ENCODE results near the gene ZFYVE27.

DNA sequence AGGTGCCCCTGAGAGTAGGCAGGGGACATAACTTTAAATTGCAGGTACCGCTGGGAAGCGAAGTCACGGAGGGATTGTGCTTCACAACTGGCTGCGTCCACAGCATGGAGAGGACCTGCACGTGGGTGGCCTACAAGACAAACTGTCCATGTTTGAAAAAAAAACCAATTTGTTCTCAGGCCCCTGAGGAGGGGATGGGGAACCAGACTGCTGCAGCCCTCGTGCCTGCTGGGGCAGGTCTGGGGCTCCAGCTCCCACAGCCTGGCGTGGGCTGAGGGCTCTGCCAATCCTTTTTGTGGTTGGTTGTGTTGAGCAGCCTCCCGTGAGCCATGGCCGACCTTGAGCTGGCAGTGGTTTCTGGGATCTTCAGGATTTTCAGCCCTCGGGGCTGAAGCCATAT is 25.1 kb downstream of the ZFYVE27 start:
- TF ChIP-seq, protein P1, sequence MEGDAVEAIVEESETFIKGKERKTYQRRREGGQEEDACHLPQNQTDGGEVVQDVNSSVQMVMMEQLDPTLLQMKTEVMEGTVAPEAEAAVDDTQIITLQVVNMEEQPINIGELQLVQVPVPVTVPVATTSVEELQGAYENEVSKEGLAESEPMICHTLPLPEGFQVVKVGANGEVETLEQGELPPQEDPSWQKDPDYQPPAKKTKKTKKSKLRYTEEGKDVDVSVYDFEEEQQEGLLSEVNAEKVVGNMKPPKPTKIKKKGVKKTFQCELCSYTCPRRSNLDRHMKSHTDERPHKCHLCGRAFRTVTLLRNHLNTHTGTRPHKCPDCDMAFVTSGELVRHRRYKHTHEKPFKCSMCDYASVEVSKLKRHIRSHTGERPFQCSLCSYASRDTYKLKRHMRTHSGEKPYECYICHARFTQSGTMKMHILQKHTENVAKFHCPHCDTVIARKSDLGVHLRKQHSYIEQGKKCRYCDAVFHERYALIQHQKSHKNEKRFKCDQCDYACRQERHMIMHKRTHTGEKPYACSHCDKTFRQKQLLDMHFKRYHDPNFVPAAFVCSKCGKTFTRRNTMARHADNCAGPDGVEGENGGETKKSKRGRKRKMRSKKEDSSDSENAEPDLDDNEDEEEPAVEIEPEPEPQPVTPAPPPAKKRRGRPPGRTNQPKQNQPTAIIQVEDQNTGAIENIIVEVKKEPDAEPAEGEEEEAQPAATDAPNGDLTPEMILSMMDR (IDR thresholded peaks at IDR 0.05), result no peak
- TF ChIP-seq POLR2A (IDR thresholded peaks at IDR 0.05), result no peak

Data from esophagus squamous epithelium (tissue), 4 donors.